Amniotic epithelial cell (primary cell): ENCODE results near the gene CBARP.

Experiments used
- DNase-seq: peaks from one replicate; pipeline ENCODE4 v3.0.0-alpha.2; 2010; ENCODE audit warnings: low read depth

Gene CBARP

DNA sequence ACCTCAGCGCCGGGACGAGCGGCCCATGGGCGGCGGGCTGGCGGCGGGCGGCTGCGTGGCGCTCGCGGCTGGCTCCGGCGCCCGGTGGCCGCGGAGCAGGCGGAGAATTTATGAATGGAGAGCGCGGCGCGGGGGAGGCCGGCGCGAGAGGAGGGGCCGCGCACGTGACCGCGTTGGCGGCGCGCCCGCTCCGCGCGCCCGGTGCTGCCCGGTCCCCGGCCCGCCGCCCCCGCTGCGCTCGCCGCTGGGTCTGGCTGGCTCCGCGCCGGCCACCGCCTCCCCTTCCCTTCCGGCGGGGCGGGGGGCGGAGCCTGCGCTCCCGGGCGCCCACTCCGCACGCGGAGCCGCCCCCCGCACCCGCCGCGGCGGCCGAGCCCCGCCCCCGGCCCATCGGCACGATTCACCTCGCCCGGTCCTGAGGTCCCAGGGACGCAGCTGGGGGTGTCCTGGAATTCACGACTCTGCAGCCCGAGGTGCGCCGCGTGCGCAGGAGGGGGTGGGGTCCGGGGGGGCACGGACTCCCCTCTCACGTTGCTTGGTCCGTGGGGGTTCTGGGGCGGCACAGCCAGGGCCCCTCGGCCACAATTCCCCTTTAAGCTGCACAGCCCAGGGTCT, at the start of gene CBARP:
Gene CBARP (minus strand): TSS at position 252 of the 615 bp plus-strand sequence. CDS start 1,905 bp downstream, outside the sequence.
- no peak for DNase-seq

DNA sequence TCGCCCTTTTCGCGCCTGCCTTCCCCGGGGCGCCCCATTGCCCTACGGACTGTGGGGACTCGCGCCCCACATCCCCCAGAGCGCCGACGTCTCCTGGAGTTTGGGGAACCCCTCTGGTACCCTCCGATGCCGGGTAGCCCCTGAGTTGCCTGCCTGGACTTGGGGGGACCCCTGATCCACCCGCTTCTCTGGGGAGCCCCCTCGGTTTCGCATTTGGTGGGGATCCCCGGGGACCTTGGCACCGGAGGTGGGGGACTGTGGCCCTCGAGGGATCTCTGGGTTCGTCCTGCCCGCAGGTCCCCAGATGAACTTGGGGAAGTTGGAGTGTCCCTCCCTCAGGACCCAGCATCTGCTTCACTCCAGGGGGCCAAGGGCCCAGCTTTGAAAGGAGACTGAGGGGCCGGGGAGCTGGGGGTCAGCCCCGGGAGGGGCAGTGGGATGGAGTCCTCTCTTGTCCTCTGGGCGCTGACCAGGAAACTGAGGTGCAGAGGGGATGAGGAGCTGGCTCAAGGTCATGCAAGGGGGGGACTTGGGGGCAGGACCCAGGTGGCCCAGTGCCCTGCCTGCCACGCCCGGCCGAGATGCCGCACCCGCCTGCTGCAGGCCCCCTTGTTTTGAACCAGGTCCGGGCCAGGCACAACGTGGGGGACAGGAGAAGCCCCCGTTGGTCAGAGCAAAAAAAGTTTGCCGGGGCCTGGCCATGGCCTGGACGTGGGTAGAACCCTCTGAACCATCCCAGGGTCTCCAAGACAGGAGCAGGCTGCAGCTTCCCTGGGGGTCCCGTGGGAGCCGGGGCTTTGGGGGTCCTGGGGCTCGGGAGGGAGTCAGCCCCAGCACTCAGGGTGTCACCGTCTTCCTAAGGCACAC, 48.9 kb upstream of the CBARP start:
- no peak for DNase-seq

- DNase-seq = no peak
Measured at GRCh38 chr19:1285737-1286360, 48.0 kb upstream of the CBARP start, which contains the start of gene EFNA2. Gene EFNA2 (plus strand): TSS chr19:1285873. CDS start chr19:1286169, 296 bp downstream.

DNA sequence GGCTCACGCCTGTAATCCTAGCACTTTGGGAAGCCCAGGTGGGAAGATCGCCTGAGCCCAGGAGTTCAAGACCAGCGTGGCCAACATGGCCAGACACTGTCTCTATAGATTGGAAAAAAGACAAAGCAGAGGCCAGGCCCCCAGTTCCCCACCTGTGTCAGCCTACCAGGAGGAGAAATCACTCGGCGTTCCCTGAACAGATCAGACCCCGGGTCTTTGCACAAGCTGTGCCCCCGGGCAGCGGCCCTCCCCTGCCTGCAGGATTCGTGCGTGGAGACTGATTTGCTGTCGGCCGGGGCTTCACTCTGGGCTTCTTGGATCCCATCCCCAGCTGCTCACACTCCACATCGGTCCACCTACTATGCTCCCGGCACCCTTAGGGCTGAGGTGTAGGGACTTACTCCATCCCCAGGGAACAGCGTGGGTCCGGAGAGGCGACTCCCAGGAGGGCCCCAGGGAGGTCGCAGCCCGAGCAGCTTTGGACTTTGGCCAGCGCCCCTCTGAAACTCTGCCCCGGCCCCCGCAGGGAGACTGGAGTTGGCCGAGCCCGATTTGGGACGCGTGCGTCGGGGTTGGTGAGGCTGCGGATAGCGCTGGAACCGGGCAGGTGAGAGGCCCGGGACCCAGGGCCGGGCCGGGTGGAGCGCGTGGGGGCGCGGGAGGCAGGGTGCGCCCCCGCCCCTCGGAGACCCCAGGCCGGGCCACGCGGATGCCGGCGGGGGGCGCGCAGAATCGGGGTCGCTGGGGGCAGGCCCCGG, 47.4 kb upstream of the CBARP start:
- no peak for DNase-seq

- no peak for DNase-seq
Measured at GRCh38 chr19:1284293-1284978, 46.6 kb upstream of the CBARP start.

GRCh38 chr19:1283917-1284292, 46.1 kb upstream of the CBARP start:
- DNase-seq = no peak

DNA sequence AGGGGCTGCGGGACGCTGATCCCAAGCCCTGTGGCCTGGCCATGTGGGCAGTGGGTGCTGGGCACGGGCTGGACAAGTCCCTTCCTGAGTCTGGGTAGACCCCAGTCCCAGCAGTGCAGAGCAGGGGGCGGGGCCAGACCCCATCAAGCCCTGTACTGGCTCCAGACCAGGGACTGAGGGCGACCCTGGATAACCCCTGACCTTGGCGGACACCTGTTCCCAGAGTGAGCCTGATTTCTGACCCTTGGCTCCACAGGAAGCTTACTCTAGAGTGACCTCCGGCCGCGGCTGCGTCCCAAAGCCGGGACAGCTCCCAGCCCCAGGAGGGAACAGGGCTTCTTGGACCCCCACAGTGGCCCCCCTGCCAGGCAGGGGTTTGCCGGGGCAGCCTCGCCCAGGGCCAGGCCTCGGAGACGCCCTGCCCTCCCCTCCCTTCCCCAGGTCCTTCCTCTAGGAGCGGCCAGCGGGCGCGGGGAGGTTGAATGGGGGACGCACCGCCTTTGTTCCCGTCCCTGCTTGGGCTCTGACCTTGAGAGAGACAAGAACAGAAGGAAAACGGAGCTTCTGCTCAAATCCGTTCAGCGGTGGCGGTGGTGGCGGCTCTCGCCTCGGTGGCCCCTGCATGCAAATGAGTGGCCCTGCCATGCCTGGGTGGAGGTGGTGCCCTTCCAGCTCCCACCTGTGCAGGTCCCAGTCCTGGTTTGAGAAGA, 45.6 kb upstream of the CBARP start:
- DNase-seq = no peak

GRCh38 chr19:1282588-1283206, 44.9 kb upstream of the CBARP start:
- no peak for DNase-seq

DNA sequence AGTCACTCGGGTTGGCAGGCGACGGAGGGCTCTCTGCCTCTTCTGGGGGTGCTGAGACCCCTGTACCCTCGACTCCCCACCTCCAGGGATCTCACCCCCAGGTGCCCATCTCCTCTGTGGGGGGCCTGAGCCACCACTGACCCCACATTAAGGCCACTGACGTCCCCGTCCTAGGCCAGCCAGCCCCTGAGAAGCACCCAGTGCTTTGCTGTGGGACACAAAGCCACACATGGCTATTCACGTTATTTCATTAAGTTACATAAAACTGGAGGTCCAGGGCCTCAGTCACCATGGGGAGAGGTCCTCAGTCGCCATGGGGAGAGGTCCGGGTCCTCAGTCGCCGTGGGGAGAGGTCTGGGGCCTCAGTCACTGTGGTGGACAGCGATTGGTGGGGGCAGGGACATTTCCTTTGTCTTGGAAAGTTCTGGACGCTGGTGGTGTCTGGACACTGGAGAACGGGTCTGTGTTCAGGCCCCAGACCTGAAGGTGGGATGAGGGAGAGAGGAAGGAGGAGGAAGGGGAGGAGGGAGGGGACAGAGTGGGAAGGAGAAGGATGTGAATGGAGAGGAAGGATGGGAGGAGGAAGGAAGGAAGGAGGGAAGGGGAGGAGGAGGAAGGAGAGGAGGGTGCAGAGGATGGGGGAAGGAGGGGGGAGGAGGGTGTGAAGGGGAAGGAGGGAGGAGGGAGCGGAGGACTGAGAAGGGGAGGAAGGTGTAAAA, 43.9 kb upstream of the CBARP start:
- no peak for DNase-seq

DNA sequence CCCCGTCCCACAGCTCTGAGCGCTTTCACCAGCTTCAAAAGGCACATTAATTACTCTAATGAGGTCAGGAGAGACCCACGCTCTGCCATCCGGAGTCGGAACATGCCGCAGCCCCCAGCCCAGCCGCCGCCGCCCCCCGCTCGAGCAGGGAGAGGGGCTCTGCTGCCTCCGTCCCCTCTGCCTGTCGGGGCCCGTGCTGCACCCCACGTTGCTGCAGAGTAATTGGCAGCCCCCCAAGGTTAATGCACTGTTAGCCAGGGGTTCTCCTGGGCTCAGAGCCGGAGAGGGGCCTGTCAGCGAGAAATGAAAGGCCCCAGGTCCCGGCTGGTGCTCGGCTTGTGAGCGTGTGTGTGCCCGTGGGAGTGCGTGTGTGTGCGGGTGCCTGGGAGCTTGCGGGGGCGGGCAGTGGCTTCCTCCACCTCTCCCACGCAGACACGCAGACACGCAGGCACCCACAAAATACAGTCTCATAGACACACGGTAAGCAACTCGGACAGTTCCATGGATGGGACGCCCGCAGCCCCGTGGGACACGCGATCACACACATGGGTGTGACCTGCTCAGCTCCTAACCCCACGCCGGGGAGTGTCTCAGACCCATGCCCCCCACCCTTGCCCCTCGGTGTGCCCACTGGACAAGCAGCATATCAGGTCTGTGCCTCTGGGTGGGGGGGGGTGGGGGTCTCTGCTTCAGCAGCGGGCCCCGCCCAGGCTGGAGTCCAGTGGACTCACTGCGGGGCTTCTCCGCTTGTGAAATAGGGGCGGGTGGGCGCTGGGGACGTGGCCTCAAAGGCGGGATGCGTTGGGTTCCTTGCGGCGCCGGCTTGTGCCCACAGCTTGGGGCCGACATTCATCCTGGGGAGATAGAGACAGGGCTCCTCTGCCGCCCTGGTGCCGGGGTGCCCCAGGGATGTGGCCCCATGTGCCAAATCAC, 43.1 kb upstream of the CBARP start:
- no peak for DNase-seq

DNA sequence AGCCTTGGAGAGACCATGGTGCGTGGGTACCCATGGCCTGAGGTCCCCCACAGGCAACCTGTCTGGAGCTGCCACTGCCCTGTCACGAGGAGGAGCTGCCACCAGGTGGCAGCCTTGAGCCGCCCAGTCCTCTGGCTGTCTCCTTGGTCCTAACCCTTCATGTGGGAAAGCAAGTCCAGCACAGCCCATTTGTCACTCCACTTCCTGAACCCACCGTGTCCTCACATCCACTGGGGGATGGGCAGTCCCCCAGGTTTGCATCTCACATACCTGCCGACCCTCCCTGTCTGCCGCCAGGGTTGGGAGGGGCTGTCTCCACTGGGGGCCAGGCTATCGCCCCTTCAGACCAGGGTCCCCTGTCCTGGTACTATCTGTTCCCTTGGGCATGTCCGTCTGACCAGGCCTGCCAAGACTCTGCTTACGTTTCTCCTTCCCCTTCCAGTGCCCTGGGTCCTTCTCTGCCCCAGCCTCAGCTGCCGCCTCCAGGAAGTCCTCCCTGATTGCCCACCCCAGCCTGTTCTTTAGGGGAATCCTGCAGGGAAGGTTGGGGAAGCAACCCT, 42.1 kb upstream of the CBARP start:
- peak; percentile 71 for DNase-seq

DNA sequence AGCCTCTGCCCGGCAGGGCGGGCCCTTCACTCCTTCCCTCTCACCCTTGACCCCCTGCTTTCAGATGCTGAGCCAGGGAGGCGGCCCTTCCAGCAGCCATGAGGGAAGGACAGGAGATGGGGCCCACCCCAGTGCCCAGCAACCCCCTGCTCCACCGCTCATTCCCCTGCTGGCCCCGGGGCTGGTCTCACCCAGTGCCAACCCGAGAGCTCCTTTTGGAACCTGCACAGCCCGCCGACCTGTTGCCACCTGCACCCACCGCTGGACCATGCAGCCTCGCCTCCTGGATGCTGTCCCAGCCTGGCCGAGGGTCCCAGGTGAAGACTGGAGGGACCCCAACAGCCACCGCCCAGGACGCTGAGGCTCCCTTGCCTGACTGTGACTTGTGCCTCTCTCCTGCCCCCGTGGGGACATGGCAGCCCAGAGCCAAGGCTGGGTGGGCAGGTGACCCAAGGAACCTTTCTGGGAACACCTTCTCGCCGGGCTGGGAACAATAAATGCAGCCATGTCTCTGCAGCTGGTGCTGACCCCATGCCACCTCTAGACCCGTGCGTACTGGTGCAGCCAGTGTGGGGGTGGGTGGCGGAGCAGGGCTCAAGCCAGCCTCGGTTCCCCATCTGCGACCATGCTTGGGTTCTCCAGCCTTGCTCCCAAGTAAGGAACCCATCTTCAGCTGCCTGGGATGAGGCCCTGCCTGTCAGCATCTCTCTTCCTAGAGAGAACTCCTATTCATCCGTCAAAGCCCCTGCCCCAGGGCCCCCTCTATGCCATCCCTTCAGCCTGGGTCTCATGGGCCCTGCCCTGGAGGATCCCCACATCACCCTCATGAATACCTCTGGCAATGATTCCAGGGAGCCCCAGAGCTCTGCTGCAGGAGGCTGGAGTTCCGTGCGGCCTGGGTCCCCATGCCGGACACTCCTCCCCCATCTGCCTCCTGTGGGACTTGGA, 41.2 kb upstream of the CBARP start:
- no peak for DNase-seq

- DNase-seq = no peak
Measured at GRCh38 chr19:1278074-1278473, 40.3 kb upstream of the CBARP start.

DNA sequence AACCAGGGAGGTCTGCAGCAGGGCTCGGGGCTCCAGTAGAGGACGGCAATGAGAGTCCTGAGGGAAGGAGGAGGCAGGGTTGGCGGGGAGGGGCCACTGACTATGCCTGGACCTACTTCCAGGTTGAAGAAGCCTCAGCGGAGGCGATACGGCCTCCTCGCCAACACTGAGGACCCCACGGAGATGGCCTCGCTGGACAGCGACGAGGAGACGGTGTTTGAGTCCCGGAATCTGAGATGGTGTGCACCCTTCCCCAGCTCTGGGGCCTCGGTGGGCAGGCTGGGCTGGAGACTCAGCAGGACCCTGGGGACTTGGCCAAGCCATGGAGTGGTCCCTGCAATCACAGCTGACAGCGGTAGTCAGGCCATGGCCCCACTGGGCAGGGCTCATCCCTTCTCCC, 39.3 kb upstream of the CBARP start:
- no peak for DNase-seq

GRCh38 chr19:1276628-1277022, 38.8 kb upstream of the CBARP start:
- no peak for DNase-seq

DNA sequence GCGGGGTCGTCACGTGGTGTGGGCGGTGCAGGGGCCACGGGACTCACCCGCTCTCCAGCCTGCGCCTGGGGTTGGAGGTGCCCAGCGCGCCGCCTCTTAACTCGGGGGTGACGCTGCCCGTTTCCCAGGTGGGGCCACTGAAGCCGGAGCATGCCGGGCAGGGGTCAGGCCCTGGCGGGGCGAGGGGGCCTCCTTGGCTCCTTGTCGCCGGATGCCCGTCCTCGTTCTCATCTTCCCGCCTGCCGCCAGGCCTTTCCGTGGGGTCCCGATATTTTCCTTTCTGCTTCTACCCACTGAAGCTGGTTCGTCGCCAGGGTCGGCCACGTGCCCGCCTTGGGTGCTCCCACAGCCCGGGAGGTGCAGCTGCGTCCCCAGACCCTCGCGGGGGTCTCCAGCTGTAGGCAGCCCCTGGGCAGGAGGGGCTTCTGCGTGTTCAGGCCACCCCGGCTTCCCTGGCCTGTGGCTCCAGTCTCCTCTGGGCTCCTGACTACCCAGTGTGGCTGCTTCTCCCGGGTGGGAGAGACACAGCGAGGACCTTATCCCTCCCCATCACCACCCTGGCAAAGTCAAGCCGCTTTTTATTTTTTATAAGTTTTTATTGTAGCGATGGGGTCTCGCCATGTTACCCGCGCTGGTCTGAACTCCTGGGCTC, 38.3 kb upstream of the CBARP start:
- DNase-seq = no peak
